Activated CD4-positive, alpha-beta T cell treated with anti-CD3 and anti-CD28 coated beads, Interleukin-2, amount 10 ng/mL, durations not matched to agents 7 days and 5 days (primary cell): ENCODE data around the gene SNCB. TPM values are rescaled to one million over a fixed set of nuclear protein-coding genes. Genes with fewer than 3 reads are reported as not detected.
"Not testable (repeated sequence)": the region's sequence is repeated elsewhere in the genome, so short reads cannot be mapped to it uniquely, and the experiment has no call there.

Experiments used
- CTCF ChIA-PET: fragments of 350-600 bp; sonication (Branson Sonifier 250); formaldehyde crosslinking; loops from one replicate; lab custom pipeline; 2021; ENCODE audit warnings: antibody characterized with exemption; lab: Charles Lee
- POLR2A ChIA-PET: fragments of 350-600 bp; sonication (Branson Sonifier 250); formaldehyde crosslinking; loops from one replicate; lab custom pipeline; 2021; ENCODE audit warnings: antibody characterized with exemption; lab: Charles Lee
- DNase-seq: peaks from one replicate; pipeline ENCODE4 v3.0.0-alpha.2; 2020
- H3K27ac Mint-ChIP-seq: one replicate; pipeline ENCODE4 v1.8.0; 2021; ENCODE audit warnings: mild to moderate bottlenecking, moderate library complexity, mixed read lengths
- H3K27me3 Mint-ChIP-seq: one replicate; pipeline ENCODE4 v1.8.0; 2021; ENCODE audit warnings: mixed read lengths
- H3K36me3 Mint-ChIP-seq: one replicate; pipeline ENCODE4 v1.8.0; 2021; ENCODE audit warnings: low read depth, mixed read lengths
- H3K4me1 Mint-ChIP-seq: one replicate; pipeline ENCODE4 v1.8.0; 2021; ENCODE audit warnings: mixed read lengths
- H3K4me3 Mint-ChIP-seq: one replicate; pipeline ENCODE4 v1.8.0; 2021; ENCODE audit warnings: mild to moderate bottlenecking, moderate library complexity, mixed read lengths
- H3K9me3 Mint-ChIP-seq: one replicate; pipeline ENCODE4 v1.8.0; 2021; ENCODE audit warnings: mixed read lengths
- total RNA-seq, 2 experiments: library from RNA; stranded (reverse); gene quantifications; one replicate each; pipeline ENCODE4 v1.2.3, GENCODE V29; 2021

Gene SNCB
- total RNA-seq, 2 experiments from 2014 or later, result not detected

- DNase-seq, result peak; percentile 62
- ChIA-PET CTCF (interaction anchor here (0.8 to 4.0 kb wide), 8 partner anchors 10 to 180 kb away, joined by 3 to 19 read pairs (median 3); partner anchors contain the start of gene CLTB), POLR2A (no interaction called here)
- peak overlapping the region; percentile 64 for H3K4me3 Mint-ChIP-seq
- H3K4me1 Mint-ChIP-seq, result peaks cover 9% of the 10 kb centered on the region
- H3K9me3 Mint-ChIP-seq, result no peaks in the 10 kb centered on the region
- H3K36me3 Mint-ChIP-seq, result no peaks in the 10 kb centered on the region
- H3K27ac Mint-ChIP-seq, result peak overlapping the region; percentile 66
- peaks cover 2% of the 10 kb centered on the region for H3K27me3 Mint-ChIP-seq
Observed at GRCh38 chr5:176596689-176597416, 33.5 kb downstream of the SNCB start.

DNA sequence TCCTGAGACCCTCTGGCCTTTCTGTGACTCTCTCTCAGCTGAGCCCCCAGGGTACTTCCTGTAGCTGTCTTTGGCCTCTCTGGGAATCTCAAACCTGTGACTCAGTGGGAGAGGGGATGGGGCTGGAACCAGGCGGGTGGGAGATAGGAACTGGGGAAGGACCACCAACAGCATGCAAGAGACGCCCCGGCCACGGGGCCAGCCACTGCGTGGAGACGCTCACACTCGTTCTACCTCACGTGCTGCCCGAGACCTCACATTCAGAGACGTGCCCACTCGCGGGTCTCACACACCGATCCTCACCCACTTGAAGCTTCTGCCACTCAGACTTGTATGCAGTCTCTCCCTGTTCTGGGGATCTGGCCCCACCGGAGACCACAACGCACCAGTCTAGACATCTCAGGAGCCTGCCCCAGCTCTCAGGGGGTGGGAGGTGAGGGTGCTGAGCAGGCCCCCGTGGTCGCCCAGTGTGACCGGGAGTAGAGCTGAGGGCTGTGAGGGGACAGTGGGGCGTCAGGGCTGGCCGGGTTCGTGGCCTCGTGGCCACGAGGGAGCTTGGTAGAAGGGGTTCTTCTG is 34.2 kb downstream of the SNCB start:
- DNase-seq, result no peak
- Mint-ChIP-seq H3K4me3 (peak overlapping the region; percentile 64), H3K36me3 (no peaks in the 10 kb centered on the region), H3K27me3 (no peaks in the 10 kb centered on the region), H3K27ac (peak overlapping the region; percentile 66), H3K9me3 (no peaks in the 10 kb centered on the region), H3K4me1 (peaks cover 9% of the 10 kb centered on the region)
- ChIA-PET POLR2A (interaction anchor here (0.7 kb wide), 1 partner anchor 65 kb away, joined by 3 read pairs; no protein-coding TSS in a partner anchor), CTCF (interaction anchor here (0.8 to 4.0 kb wide), 10 partner anchors 11 to 179 kb away, joined by 3 to 19 read pairs (median 3); partner anchors contain the start of gene CLTB)

DNA sequence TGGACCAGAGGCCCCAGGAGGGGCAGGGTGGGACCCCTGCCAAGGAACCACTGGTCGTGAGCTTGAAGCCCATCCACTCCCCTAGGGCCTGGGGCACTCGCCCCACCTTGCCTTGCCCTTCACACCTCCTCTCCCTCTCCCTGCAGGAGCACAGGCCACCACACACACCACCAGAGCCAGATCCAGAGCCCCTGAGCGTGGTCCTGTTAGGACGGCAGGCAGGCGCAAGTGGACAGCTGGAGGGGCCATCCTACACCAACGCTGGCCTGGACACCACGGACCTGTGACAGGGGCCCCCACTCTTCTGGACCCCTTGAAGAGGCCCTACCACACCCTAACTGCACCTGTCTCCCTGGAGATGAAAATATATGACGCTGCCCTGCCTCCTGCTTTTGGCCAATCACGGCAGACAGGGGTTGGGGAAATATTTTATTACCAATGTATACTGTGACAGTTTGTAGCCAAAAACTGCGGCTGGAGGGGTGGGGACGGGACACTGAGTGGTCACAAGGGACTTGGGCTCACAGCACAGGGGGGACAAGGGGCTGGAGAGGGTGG is 34.9 kb downstream of the SNCB start:
- Mint-ChIP-seq H3K36me3 (no peaks in the 10 kb centered on the region), H3K9me3 (no peaks in the 10 kb centered on the region), H3K4me1 (peaks cover 9% of the 10 kb centered on the region), H3K27ac (no peak overlapping the region), H3K4me3 (no peak overlapping the region), H3K27me3 (no peaks in the 10 kb centered on the region)
- no peak for DNase-seq
- ChIA-PET POLR2A (interaction anchor here (0.7 kb wide), 1 partner anchor 64 kb away, joined by 3 read pairs; no protein-coding TSS in a partner anchor), CTCF (interaction anchor here (0.9 to 4.0 kb wide), 5 partner anchors 12 to 52 kb away, joined by 3 to 19 read pairs (median 3); no protein-coding TSS in a partner anchor)

DNA sequence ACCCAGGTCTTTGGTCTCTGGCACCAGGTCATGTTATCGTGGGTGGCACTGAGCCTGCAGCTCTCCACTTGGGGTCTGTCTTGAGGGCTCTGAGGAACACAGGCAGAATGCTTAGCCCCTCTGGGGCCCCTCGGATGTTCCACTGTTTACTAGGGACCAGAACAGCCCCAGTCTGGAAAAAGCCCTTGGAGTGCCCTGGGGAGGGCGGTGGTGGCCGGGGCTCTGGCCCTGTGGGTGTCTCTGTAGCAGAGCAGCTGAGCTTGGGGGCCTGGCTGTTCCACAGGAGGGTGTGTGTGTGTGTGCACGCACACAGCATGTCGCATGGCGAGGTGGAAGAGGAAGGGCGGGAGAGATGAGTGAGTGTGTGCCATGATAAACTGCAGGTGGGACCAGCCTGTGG is 35.8 kb downstream of the SNCB start:
- Mint-ChIP-seq H3K9me3 (no peaks in the 10 kb centered on the region), H3K27ac (no peak overlapping the region), H3K36me3 (no peaks in the 10 kb centered on the region), H3K4me1 (peaks cover 9% of the 10 kb centered on the region), H3K4me3 (no peak overlapping the region), H3K27me3 (no peaks in the 10 kb centered on the region)
- ChIA-PET POLR2A (no interaction called here), CTCF (interaction anchor here (4.0 kb wide), 1 partner anchor 13 kb away, joined by 19 read pairs; no protein-coding TSS in a partner anchor)
- DNase-seq, result no peak

DNA sequence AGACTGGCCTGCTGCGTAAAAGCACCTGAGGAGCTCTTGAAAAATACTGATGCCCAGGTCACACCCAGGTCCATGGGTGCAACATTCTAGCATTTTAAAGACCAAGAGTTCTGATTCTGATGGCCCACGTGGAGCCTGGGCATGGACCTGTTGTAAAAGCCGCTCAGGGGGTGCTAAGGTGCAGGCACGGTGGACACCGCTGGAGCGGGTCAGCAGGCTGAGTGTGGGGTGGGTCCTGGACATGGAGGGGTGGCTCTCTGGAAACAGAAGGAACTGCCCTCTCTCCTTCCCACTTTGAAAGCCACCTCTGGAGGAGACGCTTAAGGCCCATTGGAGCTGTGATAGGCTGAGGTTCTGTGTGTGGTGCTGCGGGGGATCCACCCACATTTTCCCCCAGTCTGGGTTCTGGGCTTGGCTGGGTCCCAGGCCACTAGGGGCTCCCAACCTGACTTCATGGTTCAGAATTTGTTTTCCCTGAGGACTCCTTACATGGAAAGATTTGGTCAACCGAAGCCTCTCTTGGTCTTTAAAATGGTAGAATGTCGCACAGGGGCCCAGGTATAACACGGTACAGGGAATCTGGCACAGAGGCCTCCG is 37.0 kb downstream of the SNCB start:
- H3K4me3 Mint-ChIP-seq, result no peak overlapping the region
- H3K9me3 Mint-ChIP-seq, result no peaks in the 10 kb centered on the region
- CTCF ChIA-PET, result no interaction called here
- no peaks in the 10 kb centered on the region for H3K27me3 Mint-ChIP-seq
- POLR2A ChIA-PET, result no interaction called here
- peaks cover 9% of the 10 kb centered on the region for H3K4me1 Mint-ChIP-seq
- no peak overlapping the region for H3K27ac Mint-ChIP-seq
- no peak for DNase-seq
- H3K36me3 Mint-ChIP-seq, result no peaks in the 10 kb centered on the region

DNA sequence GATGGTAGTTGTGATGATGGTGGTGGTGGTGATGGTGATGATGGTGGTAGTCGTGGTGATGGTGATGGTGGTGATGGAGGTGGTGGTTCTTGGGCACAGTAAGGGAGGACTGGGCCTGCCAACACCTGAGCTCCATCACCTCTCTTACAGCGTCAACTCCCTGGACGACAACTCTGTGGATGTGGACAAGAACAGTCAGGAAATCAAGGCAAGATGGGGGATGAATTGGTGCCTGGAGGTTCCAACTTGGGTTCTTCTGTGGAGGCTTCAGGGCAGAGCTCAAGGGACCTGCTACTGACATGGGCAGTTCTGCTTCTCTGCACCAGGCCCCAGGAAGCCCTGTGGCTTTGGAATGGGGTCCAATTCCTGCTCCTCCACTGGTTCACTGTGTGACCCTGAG is 37.8 kb downstream of the SNCB start:
- Mint-ChIP-seq H3K27ac (no peak overlapping the region), H3K4me3 (no peak overlapping the region), H3K36me3 (no peaks in the 10 kb centered on the region), H3K4me1 (peaks cover 9% of the 10 kb centered on the region), H3K27me3 (no peaks in the 10 kb centered on the region), H3K9me3 (peaks cover 2% of the 10 kb centered on the region)
- CTCF ChIA-PET, result no interaction called here
- POLR2A ChIA-PET, result no interaction called here
- DNase-seq, result no peak

GRCh38 chr5:176591667-176592066 is 38.7 kb downstream of the SNCB start:
- H3K9me3 Mint-ChIP-seq, H3K4me1 Mint-ChIP-seq, H3K27ac Mint-ChIP-seq, DNase-seq, CTCF ChIA-PET, H3K36me3 Mint-ChIP-seq, H3K27me3 Mint-ChIP-seq, H3K4me3 Mint-ChIP-seq, POLR2A ChIA-PET: not testable (repeated sequence)

DNA sequence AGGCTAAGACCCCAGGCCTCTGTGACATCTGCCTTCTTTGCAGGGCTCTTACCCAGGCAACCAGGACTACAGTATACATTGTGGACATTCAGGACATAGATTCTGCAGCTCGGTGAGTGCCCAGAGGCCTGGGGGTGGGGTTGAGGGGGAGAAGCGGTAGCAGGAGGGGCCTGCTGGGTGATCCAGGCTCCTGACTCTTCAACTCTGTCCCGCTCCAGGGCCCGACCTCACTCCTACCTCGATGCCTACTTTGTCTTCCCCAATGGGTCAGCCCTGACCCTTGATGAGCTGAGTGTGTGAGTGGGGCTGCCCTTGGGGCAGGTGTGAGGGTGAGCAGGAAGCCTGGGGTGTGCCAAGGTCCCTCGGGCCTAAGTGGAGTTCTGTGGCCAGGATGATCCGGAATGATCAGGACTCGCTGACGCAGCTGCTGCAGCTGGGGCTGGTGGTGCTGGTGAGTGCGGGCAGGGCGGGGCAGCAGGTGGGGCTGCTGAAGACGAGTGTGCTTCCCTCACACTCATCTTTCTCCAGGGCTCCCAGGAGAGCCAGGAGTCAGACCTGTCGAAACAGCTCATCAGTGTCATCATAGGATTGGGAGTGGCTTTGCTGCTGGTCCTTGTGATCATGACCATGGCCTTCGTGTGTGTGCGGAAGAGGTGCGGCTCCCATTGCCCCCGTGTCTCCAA is 40.2 kb downstream of the SNCB start:
- DNase-seq, result no peak
- Mint-ChIP-seq H3K36me3 (no peaks in the 10 kb centered on the region), H3K4me1 (no peaks in the 10 kb centered on the region), H3K27me3 (no peaks in the 10 kb centered on the region), H3K27ac (no peak overlapping the region), H3K4me3 (no peak overlapping the region), H3K9me3 (peaks cover 10% of the 10 kb centered on the region)
- ChIA-PET POLR2A (no interaction called here), CTCF (interaction anchor here (0.7 kb wide), 1 partner anchor 198 kb away, joined by 3 read pairs; no protein-coding TSS in a partner anchor)

GRCh38 chr5:176589039-176589769 is 41.1 kb downstream of the SNCB start:
- POLR2A ChIA-PET, result no interaction called here
- H3K4me1 Mint-ChIP-seq, result no peaks in the 10 kb centered on the region
- no peak for DNase-seq
- H3K4me3 Mint-ChIP-seq, result no peak overlapping the region
- CTCF ChIA-PET, result interaction anchor here (0.7 kb wide), 1 partner anchor 199 kb away, joined by 3 read pairs; no protein-coding TSS in a partner anchor
- H3K9me3 Mint-ChIP-seq, result peaks cover 11% of the 10 kb centered on the region
- H3K27ac Mint-ChIP-seq, result no peak overlapping the region
- no peaks in the 10 kb centered on the region for H3K27me3 Mint-ChIP-seq
- no peaks in the 10 kb centered on the region for H3K36me3 Mint-ChIP-seq

- Mint-ChIP-seq H3K36me3 (no peaks in the 10 kb centered on the region), H3K4me3 (no peak overlapping the region), H3K27ac (no peak overlapping the region), H3K4me1 (no peaks in the 10 kb centered on the region), H3K27me3 (no peaks in the 10 kb centered on the region), H3K9me3 (peaks cover 11% of the 10 kb centered on the region)
- ChIA-PET CTCF (interaction anchor here (0.5 to 1.5 kb wide), 2 partner anchors 21 to 298 kb away, joined by 3 read pairs; no protein-coding TSS in a partner anchor), POLR2A (no interaction called here)
- DNase-seq, result no peak
Observed at GRCh38 chr5:176588297-176588696, 42.0 kb downstream of the SNCB start.

DNA sequence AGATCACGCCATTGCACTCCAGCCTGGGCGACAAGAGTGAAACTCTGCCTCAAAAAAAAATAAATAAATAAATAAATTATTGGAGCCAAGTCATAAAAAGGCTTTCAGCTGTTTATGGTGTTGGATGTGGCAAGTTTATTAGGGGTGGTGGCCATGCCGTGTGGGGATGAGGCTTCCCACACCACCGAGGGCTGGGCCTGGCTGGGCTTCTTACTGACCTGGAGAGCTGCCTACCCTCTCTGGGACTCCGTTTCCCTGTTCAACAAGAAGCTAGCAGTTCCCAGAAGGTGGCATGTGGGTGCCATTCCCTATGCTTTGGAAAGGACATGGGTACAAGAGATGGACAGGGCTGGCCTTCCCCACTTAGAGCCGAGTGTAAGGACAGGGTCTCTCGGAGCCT is 42.9 kb downstream of the SNCB start:
- Mint-ChIP-seq H3K36me3 (no peaks in the 10 kb centered on the region), H3K27me3 (no peaks in the 10 kb centered on the region)
- POLR2A ChIA-PET, result interaction anchor here (0.6 kb wide), 1 partner anchor 34 kb away, joined by 3 read pairs; no protein-coding TSS in a partner anchor

More for the DNA sequence above, 42.9 kb downstream of the SNCB start:
- no peaks in the 10 kb centered on the region for H3K4me1 Mint-ChIP-seq
- no peak overlapping the region for H3K4me3 Mint-ChIP-seq
- CTCF ChIA-PET, result interaction anchor here (0.6 to 1.5 kb wide), 3 partner anchors 22 to 825 kb away, joined by 3 read pairs; no protein-coding TSS in a partner anchor
- H3K27ac Mint-ChIP-seq, result no peak overlapping the region
- H3K9me3 Mint-ChIP-seq, result peaks cover 11% of the 10 kb centered on the region
- DNase-seq, result no peak
